ENCODE results near the gene UBE2E2. TPM values are rescaled to one million over a fixed set of nuclear protein-coding genes. Genes with fewer than 3 reads are reported as not detected.

UBE2E2 gene
- total and polyA plus RNA-seq, 12 donors = 19.5 to 63.8 (median 52.2) TPM

- TF ChIP-seq CTCF (IDR thresholded peaks at IDR 0.05) = no peak
- Histone ChIP-seq H3K4me1 (peaks cover 0 to 30% (median 8%) of the 10 kb centered on the region in 9 donors), H3K4me3 (no peak overlapping the region), H3K27me3 (no peaks in the 10 kb centered on the region), H3K27ac (no peak overlapping the region), H3K9me3 (no peaks in the 10 kb centered on the region), H3K36me3 (no peaks in the 10 kb centered on the region)
- intact Hi-C loops (cut with DNase I) = no loop called here
- ATAC-seq (no peak), DNase-seq (no peak)
- 84 to 86% methylated on average over 3 of the region's 3 CpGs for WGBS, 2 donors
These were observed 28.9 kb downstream of the UBE2E2 start for GRCh38 chr3:23232016-23232415.

DNA sequence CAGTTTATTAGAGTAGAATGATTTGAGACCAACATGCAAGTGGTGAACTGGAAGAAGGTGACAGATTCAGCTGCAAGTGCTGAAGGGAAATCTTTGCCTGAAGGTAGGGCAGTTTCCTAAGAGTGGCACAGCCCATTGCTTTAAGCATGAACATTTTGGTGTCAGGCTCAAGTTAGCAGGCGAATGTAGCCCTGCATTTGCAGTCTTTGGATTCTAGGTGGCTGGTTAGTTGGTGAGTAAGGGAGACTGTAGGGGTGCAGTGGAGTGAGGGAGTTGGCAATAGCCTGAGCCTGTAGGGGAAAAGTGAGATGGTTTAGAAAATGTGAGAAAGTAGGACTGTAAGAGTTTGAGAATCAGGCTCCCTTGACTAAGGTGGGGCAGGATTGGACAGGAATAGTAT, 29.7 kb downstream of the UBE2E2 start:
- ATAC-seq = no peak
- no peaks in the 10 kb centered on the region for H3K36me3 ChIP-seq
- no peak overlapping the region for H3K27ac ChIP-seq
- no peaks in the 10 kb centered on the region for H3K27me3 ChIP-seq
- no peaks in the 10 kb centered on the region for H3K9me3 ChIP-seq
- no peak overlapping the region for H3K4me3 ChIP-seq
- 96% methylated on average over 1 of the region's 1 CpG for WGBS, 2 donors
- DNase-seq = no peak
- intact Hi-C loops (cut with DNase I) = no loop called here
- TF ChIP-seq CTCF (IDR thresholded peaks at IDR 0.05) = no peak
- peaks cover 0 to 30% (median 8%) of the 10 kb centered on the region in 9 donors for H3K4me1 ChIP-seq

GRCh38 chr3:23235264-23235663, 32.1 kb downstream of the UBE2E2 start:
- no peaks in the 10 kb centered on the region for H3K36me3 ChIP-seq
- H3K4me1 ChIP-seq = peaks cover 0 to 32% (median 15%) of the 10 kb centered on the region in 9 donors
- ATAC-seq (no peak), DNase-seq (no peak)
- no peak overlapping the region for H3K4me3 ChIP-seq
- no peak overlapping the region for H3K27ac ChIP-seq
- intact Hi-C loops (cut with DNase I) = no loop called here
- no peaks in the 10 kb centered on the region for H3K9me3 ChIP-seq
- no peaks in the 10 kb centered on the region for H3K27me3 ChIP-seq
- no peak for TF ChIP-seq CTCF (IDR thresholded peaks at IDR 0.05)
- 91 to 100% methylated on average over 1 of the region's 1 CpG for WGBS, 2 donors

- no peaks in the 10 kb centered on the region for H3K27me3 ChIP-seq
- peaks cover 0 to 34% (median 19%) of the 10 kb centered on the region in 9 donors for H3K4me1 ChIP-seq
- H3K27ac ChIP-seq = no peak overlapping the region
- intact Hi-C loops (cut with DNase I) = no loop called here
- no peaks in the 10 kb centered on the region for H3K9me3 ChIP-seq
- TF ChIP-seq CTCF (IDR thresholded peaks at IDR 0.05) = no peak
- no peak for ATAC-seq
- H3K36me3 ChIP-seq = no peaks in the 10 kb centered on the region
- DNase-seq = no peak
- WGBS, 2 donors = 91 to 94% methylated on average over 6 of the region's 6 CpGs
- no peak overlapping the region for H3K4me3 ChIP-seq
These were observed 33.8 kb downstream of the UBE2E2 start for GRCh38 chr3:23236890-23237289.
